ENCODE results near the gene FGD3. TPM values are rescaled to one million over a fixed set of nuclear protein-coding genes. Genes with fewer than 3 reads are reported as not detected.

Gene FGD3
- total RNA-seq, 1 experiment from 2014 or later = 1.8 TPM

DNA sequence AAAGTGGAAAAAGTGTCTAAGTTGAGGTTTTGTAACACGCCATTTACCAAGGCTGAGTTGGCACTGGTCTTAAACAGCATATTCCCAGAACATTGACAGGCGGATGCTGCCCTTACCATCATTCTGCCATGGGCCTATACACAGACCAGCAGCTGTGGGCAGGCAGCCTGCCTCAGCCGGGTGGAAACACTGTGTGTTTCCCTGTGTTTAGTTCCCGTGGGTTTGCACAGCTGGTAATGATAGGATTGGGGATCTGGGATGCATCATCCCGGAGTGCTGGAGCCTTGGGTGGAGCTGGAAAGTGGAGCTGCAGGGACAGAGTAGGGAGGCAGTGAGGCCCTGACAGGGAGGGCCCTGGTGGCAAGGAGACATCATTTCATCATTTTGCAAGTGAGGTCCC lies 5.5 kb upstream of the FGD3 start:
- no peak overlapping the region for H2BK120ac ChIP-seq (ENCODE audit: low read depth, low read length, poor library complexity, severe bottlenecking)
- no peaks in the 10 kb centered on the region for H3K79me1 ChIP-seq (ENCODE audit: insufficient read depth, low read depth, low read length, poor library complexity, severe bottlenecking)
- no peak overlapping the region for H3K4me2 ChIP-seq (ENCODE audit: insufficient read depth, insufficient read length, low read length)
- no peak for DNase-seq
- H2AK5ac ChIP-seq (ENCODE audit: insufficient read length, low read length) = no peak overlapping the region
- H3K27me3 ChIP-seq (ENCODE audit: insufficient read depth, low read length) = no peaks in the 10 kb centered on the region
- no peak overlapping the region for H3K56ac ChIP-seq (ENCODE audit: insufficient read length, low read depth, low read length)
- H4K5ac ChIP-seq (ENCODE audit: insufficient read length, low read depth, low read length) = no peak overlapping the region
- no peak overlapping the region for H3K27ac Mint-ChIP-seq
- no peak overlapping the region for H3T11ph ChIP-seq (ENCODE audit: low read length)
- H3K18ac ChIP-seq (ENCODE audit: insufficient read length, low read depth, low read length) = no peak overlapping the region
- no peak overlapping the region for H3K4ac ChIP-seq (ENCODE audit: low read depth, low read length)
- H3K9ac ChIP-seq (ENCODE audit: extremely low read depth, insufficient read length, low read length) = no peak overlapping the region
- no peak overlapping the region for H2BK15ac ChIP-seq (ENCODE audit: low read depth, low read length)
- H3K23me2 ChIP-seq (ENCODE audit: insufficient read length, low read depth, low read length, poor library complexity, severe bottlenecking) = peaks cover 3% of the 10 kb centered on the region
- no peak overlapping the region for H2BK5ac ChIP-seq (ENCODE audit: insufficient read length, low read length)
- peaks cover 16 to 18% of the 10 kb centered on the region in 2 experiments for H3K9me3 Mint-ChIP-seq
- H3K4me1 Mint-ChIP-seq = peaks cover 2 to 8% of the 10 kb centered on the region in 2 experiments
- H3K4me1 ChIP-seq (ENCODE audit: insufficient read depth, low read length) = no peaks in the 10 kb centered on the region
- H3K14ac ChIP-seq (ENCODE audit: insufficient read depth, low read length) = no peak overlapping the region
- no peak overlapping the region for H2BK20ac ChIP-seq (ENCODE audit: low read depth, low read length, poor library complexity, severe bottlenecking)
- no CpG with 5 or more reads among the region's 5 CpGs for WGBS (ENCODE audit: extremely low coverage, insufficient read length, low lambda C conversion rate)
- H2BK12ac ChIP-seq (ENCODE audit: insufficient read length, low read depth, low read length) = no peak overlapping the region
- TF ChIP-seq, protein P1, sequence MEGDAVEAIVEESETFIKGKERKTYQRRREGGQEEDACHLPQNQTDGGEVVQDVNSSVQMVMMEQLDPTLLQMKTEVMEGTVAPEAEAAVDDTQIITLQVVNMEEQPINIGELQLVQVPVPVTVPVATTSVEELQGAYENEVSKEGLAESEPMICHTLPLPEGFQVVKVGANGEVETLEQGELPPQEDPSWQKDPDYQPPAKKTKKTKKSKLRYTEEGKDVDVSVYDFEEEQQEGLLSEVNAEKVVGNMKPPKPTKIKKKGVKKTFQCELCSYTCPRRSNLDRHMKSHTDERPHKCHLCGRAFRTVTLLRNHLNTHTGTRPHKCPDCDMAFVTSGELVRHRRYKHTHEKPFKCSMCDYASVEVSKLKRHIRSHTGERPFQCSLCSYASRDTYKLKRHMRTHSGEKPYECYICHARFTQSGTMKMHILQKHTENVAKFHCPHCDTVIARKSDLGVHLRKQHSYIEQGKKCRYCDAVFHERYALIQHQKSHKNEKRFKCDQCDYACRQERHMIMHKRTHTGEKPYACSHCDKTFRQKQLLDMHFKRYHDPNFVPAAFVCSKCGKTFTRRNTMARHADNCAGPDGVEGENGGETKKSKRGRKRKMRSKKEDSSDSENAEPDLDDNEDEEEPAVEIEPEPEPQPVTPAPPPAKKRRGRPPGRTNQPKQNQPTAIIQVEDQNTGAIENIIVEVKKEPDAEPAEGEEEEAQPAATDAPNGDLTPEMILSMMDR (conservative IDR thresholded peaks at IDR 0.05) = no peak
- no peaks in the 10 kb centered on the region for H3K79me2 ChIP-seq (ENCODE audit: insufficient read depth, low read length)
- H4K8ac ChIP-seq (replicated peaks; ENCODE audit: insufficient read length, low read depth, low read length) = no peak overlapping the region
- H4K91ac ChIP-seq (ENCODE audit: insufficient read length, low read depth, low read length) = no peak overlapping the region
- no peaks in the 10 kb centered on the region for H3K9me3 ChIP-seq (ENCODE audit: control insufficient read depth, low read depth, low read length)
- no peak overlapping the region for H3K27ac ChIP-seq (ENCODE audit: insufficient read length, low read depth, low read length)
- H3K36me3 Mint-ChIP-seq (ENCODE audit: insufficient read depth in 1 of 3, low read depth in 3 of 3) = peaks cover 8 to 15% (median 10%) of the 10 kb centered on the region in 3 experiments; a peak in 6 of 7 replicates
- H3K27me3 Mint-ChIP-seq (ENCODE audit: low read depth) = peaks cover 17% of the 10 kb centered on the region
- H2AFZ ChIP-seq (ENCODE audit: low read length) = no peak overlapping the region
- no peak overlapping the region for H3K23ac ChIP-seq (ENCODE audit: insufficient read length, low read depth, low read length)
- no peaks in the 10 kb centered on the region for H4K20me1 ChIP-seq (ENCODE audit: control insufficient read depth, insufficient read depth, insufficient read length)
- H3K4me3 Mint-ChIP-seq = no peak overlapping the region
